Measurements from ENCODE around the gene ZMYND10. TPM values are rescaled to one million over a fixed set of nuclear protein-coding genes. Genes with fewer than 3 reads are reported as not detected.

The ZMYND10 gene
- total and polyA plus RNA-seq, 9 of the 15 experiments (the other 6 are each of a cell fraction or from before 2014, with no cell fraction given), result 0.20 to 2.8 (median 0.70) TPM

- TF ChIP-seq NR0B1 (IDR thresholded peaks at IDR 0.05; ENCODE audit: partially characterized antibody), result no peak
- TF ChIP-seq SMARCC2 (IDR thresholded peaks at IDR 0.05; ENCODE audit: low read depth), result no peak
- TF ChIP-seq SMARCA5 (IDR thresholded peaks at IDR 0.05), result no peak
- TF ChIP-seq ZNF639 (CRISPR knock-in tag; conservative IDR thresholded peaks at IDR 0.05 in 1 of 2, IDR thresholded peaks at IDR 0.05 in 1 of 2), result peak in 1 of 2 experiments; percentile 77; a peak in 2 of 4 replicates
- TF ChIP-seq ZNF707 (CRISPR knock-in tag; conservative IDR thresholded peaks at IDR 0.05), result no peak
- peak; percentile 68 for TF ChIP-seq USF2 (CRISPR knock-in tag; IDR thresholded peaks at IDR 0.05)
- TF ChIP-seq UBTF (IDR thresholded peaks at IDR 0.05; ENCODE audit: borderline replicate concordance in 1 of 2, low read depth in 2 of 2, low read length in 2 of 2), result peak in 1 of 2 experiments; percentile 66; a peak in 1 of 4 replicates
- TF ChIP-seq FOS (IDR thresholded peaks at IDR 0.05; ENCODE audit: extremely low read depth, insufficient read length), result no peak
- no peak for TF ChIP-seq ZNF589 (CRISPR knock-in tag; IDR thresholded peaks at IDR 0.05; ENCODE audit: low read depth)
- TF ChIP-seq HDAC2 (IDR thresholded peaks at IDR 0.05), result 0 out of 2 replicates have a peak, but pooled peaks have one; percentile 5
- no peak for TF ChIP-seq RFX5 (IDR thresholded peaks at IDR 0.05; ENCODE audit: low read depth, low read length)
- peak; percentile 14; the same call in 1 of the 2 replicates for TF ChIP-seq REST (IDR thresholded peaks at IDR 0.05; ENCODE audit: borderline replicate concordance)
- TF ChIP-seq REST (CRISPR knock-in tag; IDR thresholded peaks at IDR 0.05; ENCODE audit: low read depth), result no peak
These were observed 24.6 kb downstream of the ZMYND10 start (continued) for GRCh38 chr3:50320853-50321335.

Data from K562 (cell line).